Measurements from ENCODE around the gene PRKCE.
"Not testable (repeated sequence)": the region's sequence is repeated elsewhere in the genome, so short reads cannot be mapped to it uniquely, and the experiment has no call there.

Gene PRKCE

DNA sequence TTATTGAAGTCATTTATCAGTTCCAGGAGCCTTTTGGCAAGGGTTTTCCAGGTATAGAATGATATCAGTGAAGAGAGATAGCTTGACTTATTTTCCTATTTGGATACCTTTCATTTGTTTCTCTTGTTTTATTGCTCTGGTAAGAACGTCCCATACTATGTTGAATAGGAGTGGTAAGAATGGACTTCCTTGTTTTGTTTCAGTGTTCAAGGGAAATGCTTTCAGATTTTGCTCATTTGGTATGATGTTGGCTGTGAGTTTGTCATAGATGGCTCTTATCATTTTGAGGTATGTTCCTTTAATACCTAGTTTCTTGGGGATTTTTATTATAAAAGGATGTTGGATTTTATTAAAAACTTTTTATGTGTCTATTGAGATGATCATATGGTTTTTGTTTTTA lies 558.6 kb downstream of the PRKCE start:
- DNase-seq = no peak

DNA sequence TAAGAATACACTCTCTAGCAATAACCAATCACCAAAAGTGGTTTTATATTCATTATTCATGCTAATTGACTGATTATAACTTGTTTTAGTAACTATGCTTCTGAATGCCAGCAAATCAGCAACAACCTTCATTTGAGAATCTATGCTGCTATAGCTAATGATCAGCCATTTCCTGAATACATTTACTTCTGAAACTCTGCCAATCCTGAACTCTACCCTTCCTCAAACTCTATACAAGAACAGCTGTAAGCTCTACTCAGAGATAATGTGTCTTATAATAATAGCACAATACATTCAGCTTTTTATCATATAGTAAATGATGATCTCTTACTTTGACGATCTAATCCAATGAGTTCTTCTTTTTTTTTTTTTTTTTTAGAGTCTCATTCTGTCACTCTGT lies 560.0 kb downstream of the PRKCE start:
- no peak for DNase-seq

GRCh38 chr2:46213906-46214305 lies 562.4 kb downstream of the PRKCE start:
- no peak for DNase-seq

DNA sequence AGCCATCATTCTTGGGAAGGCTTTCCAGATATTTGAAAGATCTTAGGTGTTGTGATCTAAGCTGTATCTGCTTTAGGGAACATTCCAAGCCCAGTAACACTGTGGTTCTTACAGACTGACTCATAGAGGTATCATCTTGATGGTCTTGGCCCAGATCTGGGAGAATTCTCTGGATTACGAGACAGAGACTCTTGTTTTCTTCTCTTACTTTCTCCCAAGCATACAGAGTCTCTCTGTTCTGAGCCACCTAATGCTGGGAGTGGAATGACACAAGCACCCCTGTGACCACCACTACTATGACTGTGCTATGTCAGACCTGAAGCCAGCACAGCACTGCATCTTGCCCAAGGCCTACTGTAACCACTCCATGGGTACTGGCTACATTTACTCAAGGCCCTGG lies 564.7 kb downstream of the PRKCE start:
- DNase-seq = no peak

DNA sequence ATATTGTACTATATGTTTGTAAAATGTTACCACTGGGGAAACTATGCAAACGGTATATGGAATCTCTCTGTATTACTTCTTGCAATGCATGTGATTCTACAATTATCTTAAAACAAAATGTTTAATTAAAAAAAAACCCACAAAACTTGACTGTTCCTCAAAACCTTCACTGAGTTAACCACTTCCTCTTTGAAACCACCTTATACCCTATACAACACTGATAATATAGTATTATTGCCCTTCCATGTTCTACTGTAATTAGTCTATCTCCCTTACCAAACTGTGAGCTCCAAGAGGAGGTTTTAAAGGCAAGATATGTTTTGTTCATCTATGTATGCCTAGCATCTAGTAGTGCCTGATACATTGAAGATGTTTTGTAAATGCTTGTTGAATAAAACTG lies 572.0 kb downstream of the PRKCE start:
- not testable (repeated sequence) for DNase-seq

DNA sequence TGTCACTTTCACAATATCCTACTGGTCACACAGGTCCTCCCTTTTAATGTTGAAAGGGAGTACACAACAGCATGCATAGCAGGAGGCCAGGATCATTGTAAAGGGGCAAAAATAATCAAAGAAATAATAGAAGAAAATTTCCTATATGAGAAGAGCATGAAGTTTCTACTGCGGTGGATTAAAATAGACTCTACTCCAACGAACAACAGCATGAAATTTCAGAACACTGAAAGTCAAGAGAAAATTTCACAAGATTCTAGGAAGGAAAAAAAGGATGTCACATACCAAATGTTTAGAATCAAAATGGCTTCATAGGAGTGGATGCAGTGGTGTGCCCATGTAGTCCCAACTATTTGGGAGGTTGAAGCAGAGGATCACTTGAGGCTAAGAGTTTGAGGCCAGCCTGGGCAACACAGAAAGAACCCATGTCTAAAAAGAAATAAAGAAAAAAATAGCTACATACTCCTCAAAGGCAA lies 573.7 kb downstream of the PRKCE start:
- no peak for DNase-seq

GRCh38 chr2:46225730-46226129 lies 574.3 kb downstream of the PRKCE start:
- DNase-seq = no peak

GRCh38 chr2:46226620-46227019 lies 575.1 kb downstream of the PRKCE start:
- DNase-seq = no peak

- no peak for DNase-seq
Measured at GRCh38 chr2:46227022-46227421, 575.5 kb downstream of the PRKCE start.

- no peak for DNase-seq
Measured at GRCh38 chr2:46227674-46228289, 576.3 kb downstream of the PRKCE start.

GRCh38 chr2:46229134-46230063 lies 577.9 kb downstream of the PRKCE start:
- no peak for DNase-seq

DNA sequence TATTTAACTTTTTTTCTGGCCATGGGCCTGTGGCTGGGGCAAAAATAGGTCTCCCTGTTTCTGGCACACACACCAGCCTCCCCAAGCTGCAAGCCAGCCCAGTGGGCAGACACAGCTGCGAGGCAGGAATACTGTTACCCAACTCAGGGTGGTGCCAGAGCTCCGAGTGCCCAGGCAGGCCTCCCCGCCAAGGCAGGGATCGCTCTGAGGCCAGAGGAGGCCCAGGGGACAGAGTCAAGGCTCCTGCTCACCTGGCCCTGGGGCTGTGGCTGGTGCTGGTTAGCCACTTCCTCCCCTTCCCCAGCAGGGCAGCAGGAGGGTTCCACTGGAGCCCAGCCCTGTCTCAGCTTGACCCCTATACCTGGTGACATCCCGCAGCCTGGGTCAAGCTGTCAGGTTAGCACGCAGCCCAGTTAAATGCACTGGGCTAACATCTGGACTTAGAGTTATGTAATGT lies 578.7 kb downstream of the PRKCE start:
- DNase-seq = peak; percentile 10

GRCh38 chr2:46230677-46231425 lies 579.4 kb downstream of the PRKCE start:
- DNase-seq = no peak

- DNase-seq = no peak
Measured at GRCh38 chr2:46231721-46232120, 580.2 kb downstream of the PRKCE start.

DNA sequence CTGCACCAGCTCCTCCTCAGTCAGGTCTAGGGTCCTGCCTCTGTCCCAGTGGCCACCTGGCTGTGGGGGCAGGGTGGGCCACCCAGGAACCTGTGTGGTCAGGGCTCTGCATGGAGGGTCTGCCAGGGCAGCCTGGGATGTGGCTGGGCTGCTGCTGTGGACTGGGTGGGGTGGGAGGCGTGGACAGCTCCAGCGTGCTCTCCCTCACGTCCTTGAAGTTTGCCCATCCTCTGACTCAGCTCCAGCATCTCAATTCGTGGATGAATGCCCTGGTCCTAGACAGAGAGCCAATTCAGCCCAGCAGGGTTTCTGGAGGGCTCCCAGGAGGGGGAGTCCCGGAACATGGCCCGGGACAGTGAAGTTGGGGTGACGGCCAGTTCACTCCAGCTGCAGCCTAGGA lies 581.4 kb downstream of the PRKCE start:
- DNase-seq = peak; percentile 6

- DNase-seq = no peak
Measured at GRCh38 chr2:46236006-46236875, 584.8 kb downstream of the PRKCE start.

DNA sequence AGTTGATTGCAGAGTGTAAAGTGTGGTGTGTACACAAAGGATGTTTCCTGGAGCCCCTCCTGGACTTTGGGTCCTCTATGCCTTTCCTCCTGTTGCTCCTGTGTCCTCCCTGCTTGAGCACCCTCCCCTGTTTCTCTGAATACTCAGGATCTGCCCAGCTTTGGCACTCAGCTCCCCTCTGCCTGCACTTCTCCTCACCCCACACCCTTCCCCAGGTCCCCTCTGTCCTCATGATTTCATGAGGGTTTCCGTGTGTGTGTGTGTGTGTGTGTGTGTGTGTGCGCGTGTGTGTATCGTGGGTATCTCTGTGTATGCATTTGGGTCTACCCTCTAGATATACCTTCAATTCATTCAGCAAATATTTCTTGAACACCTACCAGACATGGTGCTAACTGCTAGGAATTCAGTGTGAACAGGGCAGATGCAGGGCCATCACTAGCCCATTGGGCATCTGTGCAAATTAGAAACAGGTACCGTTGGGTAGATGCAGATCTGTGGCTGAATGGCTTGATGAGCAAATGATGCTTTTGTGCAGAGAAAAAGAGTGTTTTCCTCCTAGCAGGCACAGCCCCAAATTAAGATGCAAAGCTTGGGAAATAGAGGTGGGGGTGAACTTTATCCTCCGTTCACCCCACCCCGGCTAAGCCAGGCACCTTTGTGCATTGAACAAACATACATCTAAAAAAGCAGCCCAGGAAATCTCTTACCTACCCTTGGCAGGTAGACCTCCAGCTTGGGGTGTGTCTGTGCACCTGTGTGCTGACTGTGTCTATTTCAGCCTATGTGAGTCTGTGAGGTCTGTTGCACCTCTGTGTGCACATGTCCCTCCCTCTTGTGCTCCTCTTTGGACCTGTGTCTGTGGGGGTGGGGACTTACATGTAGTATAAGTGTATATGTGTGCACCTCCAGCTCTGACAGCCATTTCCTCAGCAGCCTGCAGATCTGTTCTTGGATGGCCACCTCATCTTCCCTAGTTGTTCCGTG lies 585.7 kb downstream of the PRKCE start:
- DNase-seq = no peak
